HEK293 (cell line): ENCODE results near the gene REEP2.

Experiments
- CTCF ChIA-PET: fragments of 350-600 bp; formaldehyde crosslinking; extraction: SDS; loops from one replicate; lab custom pipeline; 2021; ENCODE audit warnings: antibody characterized with exemption; lab: Yijun Ruan, JAX
- POLR2A ChIA-PET: fragments of 300-600 bp; formaldehyde crosslinking; extraction: SDS; loops from one replicate; lab custom pipeline; 2020; ENCODE audit warnings: antibody characterized with exemption, inconsistent platforms; lab: Yijun Ruan, JAX
- H3K27ac ChIP-seq: fragments of 200-500 bp; sonication (Bioruptor generic); 2 replicates; pipeline ENCODE4 v1.5.1; 2014; ENCODE audit warnings: low read depth, low read length, control low read depth, inconsistent platforms; ENCODE audit errors: extremely low read depth
- H3K36me3 ChIP-seq, 2 experiments: fragments of 200-500 bp in 1 of 2; sonication (Bioruptor generic) in 1 of 2; 1 replicate in 1 of 2; 2 replicates in 1 of 2; pipeline ENCODE4 v1.5.1; 2014 to 2017; ENCODE audit warnings: inconsistent platforms in 2 of 2, low read length in 2 of 2; ENCODE audit not compliant: control insufficient read depth in 2 of 2, insufficient read depth in 1 of 2
- H3K4me1 ChIP-seq: fragments of 200-500 bp; sonication (Bioruptor generic); 2 replicates; pipeline ENCODE4 v1.5.1; 2014; ENCODE audit warnings: mild to moderate bottlenecking, low read length, inconsistent platforms; ENCODE audit not compliant: control insufficient read depth, insufficient read depth
- H3K4me3 ChIP-seq: 2 replicates; pipeline ENCODE4 v1.5.1; 2011; ENCODE audit warnings: low read depth, mild to moderate bottlenecking, control low read depth, low read length, moderate library complexity
- H3K9me3 ChIP-seq: fragments of 200-500 bp; sonication (Bioruptor generic); 2 replicates; pipeline ENCODE4 v1.5.1; 2014; ENCODE audit warnings: low read depth, low read length, inconsistent platforms; ENCODE audit not compliant: control insufficient read depth, insufficient read depth
- EGR2 ChIP-seq: fragments of 450-650 bp; formaldehyde crosslinking; IDR thresholded peaks from 2 replicates; pipeline ENCODE4 v1.5.1; 2016; ENCODE audit warnings: low read depth, missing biosample characterization, missing genetic modification characterization
- KLF1 ChIP-seq: fragments of 450-650 bp; formaldehyde crosslinking; IDR thresholded peaks from 2 replicates; pipeline ENCODE4 v1.5.1; 2016; ENCODE audit warnings: missing biosample characterization, missing genetic modification characterization
- OSR2 ChIP-seq: fragments of 450-650 bp; formaldehyde crosslinking; IDR thresholded peaks from 2 replicates; pipeline ENCODE4 v1.5.1; 2016; ENCODE audit warnings: missing biosample characterization, missing genetic modification characterization
- PRDM1 ChIP-seq: fragments of 450-650 bp; formaldehyde crosslinking; IDR thresholded peaks from 2 replicates; pipeline ENCODE4; 2016; ENCODE audit warnings: missing biosample characterization, missing genetic modification characterization
- RBAK ChIP-seq: fragments of 450-650 bp; formaldehyde crosslinking; IDR thresholded peaks from 2 replicates; pipeline ENCODE4 v1.5.1; 2016; ENCODE audit warnings: missing biosample characterization, missing genetic modification characterization
- ZBTB17 ChIP-seq: fragments of 450-650 bp; formaldehyde crosslinking; IDR thresholded peaks from 2 replicates; pipeline ENCODE4 v1.5.1; 2016; ENCODE audit warnings: missing biosample characterization, missing genetic modification characterization
- ZBTB21 ChIP-seq: fragments of 450-650 bp; formaldehyde crosslinking; IDR thresholded peaks from 2 replicates; pipeline ENCODE4 v1.5.1; 2017; ENCODE audit warnings: missing biosample characterization, missing genetic modification characterization
- ZFHX2 ChIP-seq: fragments of 450-650 bp; formaldehyde crosslinking; conservative IDR thresholded peaks from 2 replicates; pipeline ENCODE4 v1.5.1; 2016; ENCODE audit warnings: missing biosample characterization, missing genetic modification characterization
- ZFP37 ChIP-seq: fragments of 450-650 bp; formaldehyde crosslinking; IDR thresholded peaks from 2 replicates; pipeline ENCODE4 v1.5.1; 2016; ENCODE audit warnings: missing biosample characterization, missing genetic modification characterization
- ZNF114 ChIP-seq: fragments of 450-650 bp; formaldehyde crosslinking; IDR thresholded peaks from 2 replicates; pipeline ENCODE4 v1.5.0; 2017; ENCODE audit warnings: missing biosample characterization, missing genetic modification characterization
- ZNF148 ChIP-seq: fragments of 450-650 bp; formaldehyde crosslinking; IDR thresholded peaks from 2 replicates; pipeline ENCODE4 v1.5.0; 2017; ENCODE audit warnings: missing biosample characterization, missing genetic modification characterization, borderline replicate concordance
- ZNF26 ChIP-seq: fragments of 450-650 bp; formaldehyde crosslinking; IDR thresholded peaks from 2 replicates; pipeline ENCODE4 v1.5.1; 2016; ENCODE audit warnings: missing biosample characterization, missing genetic modification characterization
- ZNF266 ChIP-seq: fragments of 450-650 bp; formaldehyde crosslinking; IDR thresholded peaks from 2 replicates; pipeline ENCODE4 v1.5.1; 2016; ENCODE audit warnings: missing biosample characterization, missing genetic modification characterization, low read depth
- ZNF335 ChIP-seq: fragments of 450-650 bp; formaldehyde crosslinking; conservative IDR thresholded peaks from 2 replicates; pipeline ENCODE4 v1.5.1; 2016; ENCODE audit warnings: missing biosample characterization, missing genetic modification characterization
- ZNF341 ChIP-seq: fragments of 450-650 bp; formaldehyde crosslinking; IDR thresholded peaks from 2 replicates; pipeline ENCODE4; 2016; ENCODE audit warnings: low read depth, missing biosample characterization, missing genetic modification characterization
- ZNF350 ChIP-seq: fragments of 450-650 bp; formaldehyde crosslinking; IDR thresholded peaks from 2 replicates; pipeline ENCODE4 v1.5.0; 2017; ENCODE audit warnings: missing biosample characterization, mild to moderate bottlenecking, missing genetic modification characterization
- ZNF354C ChIP-seq: fragments of 450-650 bp; formaldehyde crosslinking; IDR thresholded peaks from 2 replicates; pipeline ENCODE4 v1.5.1; 2016; ENCODE audit warnings: missing biosample characterization, missing genetic modification characterization, low read depth, borderline replicate concordance
- ZNF362 ChIP-seq: fragments of 450-650 bp; formaldehyde crosslinking; IDR thresholded peaks from 2 replicates; pipeline ENCODE4 v1.5.1; 2016; ENCODE audit warnings: missing biosample characterization, missing genetic modification characterization
- ZNF423 ChIP-seq: fragments of 450-650 bp; formaldehyde crosslinking; IDR thresholded peaks from 2 replicates; pipeline ENCODE4 v1.5.1; 2016; ENCODE audit warnings: missing biosample characterization, missing genetic modification characterization
- ZNF530 ChIP-seq: fragments of 450-650 bp; formaldehyde crosslinking; IDR thresholded peaks from 2 replicates; pipeline ENCODE4 v1.5.1; 2016; ENCODE audit warnings: low read depth, missing biosample characterization, missing genetic modification characterization
- ZNF561 ChIP-seq: fragments of 450-650 bp; IDR thresholded peaks from 2 replicates; pipeline ENCODE4 v1.5.1; 2018; ENCODE audit warnings: missing biosample characterization, missing genetic modification characterization, borderline replicate concordance
- ZNF585B ChIP-seq: fragments of 450-650 bp; formaldehyde crosslinking; IDR thresholded peaks from 2 replicates; pipeline ENCODE4 v1.5.1; 2016; ENCODE audit warnings: missing biosample characterization, missing genetic modification characterization
- ZNF600 ChIP-seq: fragments of 450-650 bp; formaldehyde crosslinking; IDR thresholded peaks from 2 replicates; pipeline ENCODE4 v1.5.1; 2016; ENCODE audit warnings: missing biosample characterization, missing genetic modification characterization
- ZNF658 ChIP-seq: fragments of 450-650 bp; formaldehyde crosslinking; IDR thresholded peaks from 2 replicates; pipeline ENCODE4; 2016; ENCODE audit warnings: missing biosample characterization, missing genetic modification characterization
- ZNF776 ChIP-seq: fragments of 450-650 bp; formaldehyde crosslinking; IDR thresholded peaks from 2 replicates; pipeline ENCODE4 v1.5.0; 2017; ENCODE audit warnings: missing biosample characterization, missing genetic modification characterization, borderline replicate concordance
- ZNF791 ChIP-seq: fragments of 450-650 bp; formaldehyde crosslinking; IDR thresholded peaks from 2 replicates; pipeline ENCODE4 v1.5.1; 2016; ENCODE audit warnings: missing biosample characterization, missing genetic modification characterization
- ZNF792 ChIP-seq: fragments of 450-650 bp; formaldehyde crosslinking; IDR thresholded peaks from 2 replicates; pipeline ENCODE4 v1.5.1; 2016; ENCODE audit warnings: missing biosample characterization, missing genetic modification characterization

Gene REEP2

GRCh38 chr5:138488481-138488945 is 49.7 kb downstream of the REEP2 start (continued):
- TF ChIP-seq ZNF600 (tag by site-specific recombination), result peak; percentile 43; the same call in 1 of the 2 replicates
- TF ChIP-seq, all 188 proteins: peak for 3

GRCh38 chr5:138489683-138490061 is 50.8 kb downstream of the REEP2 start:
- TF ChIP-seq ZNF585B (tag by site-specific recombination), result no peak
- no peak for TF ChIP-seq ZNF341 (tag by site-specific recombination)
- TF ChIP-seq ZNF658 (tag by site-specific recombination), result no peak
- no peak for TF ChIP-seq ZNF354C (tag by site-specific recombination)
- no peak for TF ChIP-seq ZNF530 (tag by site-specific recombination)
- TF ChIP-seq ZNF114, result no peak
- no peak for TF ChIP-seq RBAK
- no peak for TF ChIP-seq ZNF266 (tag by site-specific recombination)
- Histone ChIP-seq H3K9me3 (no peaks in the 10 kb centered on the region), H3K27ac (no peak overlapping the region), H3K4me1 (peaks cover 8% of the 10 kb centered on the region), H3K36me3 (no peaks in the 10 kb centered on the region), H3K4me3 (no peak overlapping the region)
- ChIA-PET CTCF (interaction anchor here (0.9 to 1.1 kb wide), 2 partner anchors 14 to 40 kb away, joined by 5 to 6 read pairs; no protein-coding TSS in a partner anchor), POLR2A (no interaction called here)

- H3K4me3 ChIP-seq, result no peak overlapping the region
- H3K4me1 ChIP-seq, result peaks cover 8% of the 10 kb centered on the region
- no peak overlapping the region for H3K27ac ChIP-seq
- no peaks in the 10 kb centered on the region for H3K36me3 ChIP-seq
- POLR2A ChIA-PET, result no interaction called here
- H3K9me3 ChIP-seq, result no peaks in the 10 kb centered on the region
- CTCF ChIA-PET, result interaction anchor here (1.1 kb wide), 1 partner anchor 41 kb away, joined by 6 read pairs; no protein-coding TSS in a partner anchor
- TF ChIP-seq KLF1 (tag by site-specific recombination) (peak; percentile 10; the same call in 1 of the 2 replicates), ZFHX2 (peak; percentile 83), EGR2 (tag by site-specific recombination) (peak; percentile 54), ZBTB17 (tag by site-specific recombination) (peak; percentile 63), ZNF362 (tag by site-specific recombination) (no peak), ZNF776 (tag by site-specific recombination) (no peak)
Observed at GRCh38 chr5:138490648-138491283, 51.9 kb downstream of the REEP2 start.

GRCh38 chr5:138491284-138491648 is 52.4 kb downstream of the REEP2 start:
- ChIA-PET CTCF (interaction anchor here (0.6 kb wide), 1 partner anchor 302 kb away, joined by 4 read pairs; no protein-coding TSS in a partner anchor), POLR2A (no interaction called here)
- Histone ChIP-seq H3K27ac (no peak overlapping the region; the same call in 1 of the 2 replicates), H3K9me3 (no peaks in the 10 kb centered on the region), H3K36me3 (no peaks in the 10 kb centered on the region), H3K4me3 (no peak overlapping the region; the same call in 1 of the 2 replicates), H3K4me1 (peaks cover 8% of the 10 kb centered on the region)
- TF ChIP-seq ZBTB21 (tag by site-specific recombination), result no peak
- TF ChIP-seq OSR2 (tag by site-specific recombination), result no peak
- TF ChIP-seq ZNF561 (tag by site-specific recombination), result no peak
- TF ChIP-seq ZNF423 (tag by site-specific recombination), result no peak
- no peak for TF ChIP-seq ZNF791
- TF ChIP-seq ZNF148 (tag by site-specific recombination), result no peak
- no peak for TF ChIP-seq ZNF792 (tag by site-specific recombination)
- TF ChIP-seq ZFP37, result no peak
- TF ChIP-seq ZNF350 (tag by site-specific recombination), result no peak
- peak; percentile 76 for TF ChIP-seq ZNF335
- no peak for TF ChIP-seq ZNF26 (tag by site-specific recombination)
- TF ChIP-seq PRDM1 (tag by site-specific recombination), result peak; percentile 16; the same call in 1 of the 2 replicates
